ENCODE measurements around the gene GPM6B. TPM values are rescaled to one million over a fixed set of nuclear protein-coding genes. Genes with fewer than 3 reads are reported as not detected.

GPM6B gene
- total RNA-seq, 2 donors from 2014 or later, result not detected

- Mint-ChIP-seq H3K36me3 (ENCODE audit: low read depth) (no peaks in the 10 kb centered on the region), H3K4me1 (peaks cover 2% of the 10 kb centered on the region), H3K4me3 (no peak overlapping the region), H3K27ac (no peak overlapping the region), H3K27me3 (no peaks in the 10 kb centered on the region)
- DNase-seq (no peak), ATAC-seq (no peak)
- no peaks in the 10 kb centered on the region for H3K9me3 ChIP-seq (ENCODE audit: control insufficient read depth, low read length, poor library complexity, severe bottlenecking)
Observed at GRCh38 chrX:13836575-13836974, 19.7 kb upstream of the GPM6B start.

GRCh38 chrX:13835825-13836224 is 18.9 kb upstream of the GPM6B start:
- ATAC-seq (no peak), DNase-seq (no peak)
- Mint-ChIP-seq H3K4me3 (no peak overlapping the region), H3K27me3 (no peaks in the 10 kb centered on the region), H3K4me1 (no peaks in the 10 kb centered on the region), H3K27ac (no peak overlapping the region), H3K36me3 (ENCODE audit: low read depth) (no peaks in the 10 kb centered on the region)
- H3K9me3 ChIP-seq (ENCODE audit: control insufficient read depth, low read length, poor library complexity, severe bottlenecking), result no peaks in the 10 kb centered on the region

GRCh38 chrX:13834355-13834754 is 17.5 kb upstream of the GPM6B start:
- ATAC-seq (no peak), DNase-seq (no peak)
- no peak overlapping the region for H3K27ac Mint-ChIP-seq
- no peaks in the 10 kb centered on the region for H3K36me3 Mint-ChIP-seq (ENCODE audit: low read depth)
- no peaks in the 10 kb centered on the region for H3K4me1 Mint-ChIP-seq
- H3K4me3 Mint-ChIP-seq, result no peak overlapping the region
- H3K9me3 ChIP-seq (ENCODE audit: control insufficient read depth, low read length, poor library complexity, severe bottlenecking), result no peaks in the 10 kb centered on the region
- no peaks in the 10 kb centered on the region for H3K27me3 Mint-ChIP-seq

- no peak for DNase-seq
- Mint-ChIP-seq H3K36me3 (ENCODE audit: low read depth) (no peaks in the 10 kb centered on the region), H3K4me3 (no peak overlapping the region), H3K4me1 (no peaks in the 10 kb centered on the region), H3K27me3 (peaks cover 5% of the 10 kb centered on the region), H3K27ac (no peak overlapping the region)
- no peak for ATAC-seq
- H3K9me3 ChIP-seq (ENCODE audit: control insufficient read depth, low read length, poor library complexity, severe bottlenecking), result no peaks in the 10 kb centered on the region
Observed at GRCh38 chrX:13829983-13830382, 13.1 kb upstream of the GPM6B start.

- H3K9me3 ChIP-seq (ENCODE audit: control insufficient read depth, low read length, poor library complexity, severe bottlenecking), result no peaks in the 10 kb centered on the region
- DNase-seq, result no peak
- peaks cover 13% of the 10 kb centered on the region for H3K27me3 Mint-ChIP-seq
- H3K27ac Mint-ChIP-seq, result no peak overlapping the region
- ATAC-seq, result no peak
- no peaks in the 10 kb centered on the region for H3K4me1 Mint-ChIP-seq
- H3K36me3 Mint-ChIP-seq (ENCODE audit: low read depth), result no peaks in the 10 kb centered on the region
- no peak overlapping the region for H3K4me3 Mint-ChIP-seq
Observed at GRCh38 chrX:13828392-13828791, 11.5 kb upstream of the GPM6B start.

GRCh38 chrX:13827298-13828090 is 10.6 kb upstream of the GPM6B start:
- Mint-ChIP-seq H3K27me3 (peaks cover 13% of the 10 kb centered on the region), H3K27ac (no peak overlapping the region), H3K4me3 (no peak overlapping the region), H3K36me3 (ENCODE audit: low read depth) (no peaks in the 10 kb centered on the region), H3K4me1 (no peaks in the 10 kb centered on the region)
- H3K9me3 ChIP-seq (ENCODE audit: control insufficient read depth, low read length, poor library complexity, severe bottlenecking), result no peaks in the 10 kb centered on the region
- no peak for ATAC-seq
- DNase-seq, result no peak

GRCh38 chrX:13826770-13827169 is 9.9 kb upstream of the GPM6B start:
- Mint-ChIP-seq H3K4me1 (no peaks in the 10 kb centered on the region), H3K27me3 (peaks cover 13% of the 10 kb centered on the region), H3K36me3 (ENCODE audit: low read depth) (no peaks in the 10 kb centered on the region), H3K4me3 (no peak overlapping the region), H3K27ac (no peak overlapping the region)
- no peak for ATAC-seq
- no peaks in the 10 kb centered on the region for H3K9me3 ChIP-seq (ENCODE audit: control insufficient read depth, low read length, poor library complexity, severe bottlenecking)
- no peak for DNase-seq

GRCh38 chrX:13825178-13825762 is 8.4 kb upstream of the GPM6B start:
- Mint-ChIP-seq H3K36me3 (ENCODE audit: low read depth) (no peaks in the 10 kb centered on the region), H3K27me3 (peaks cover 13% of the 10 kb centered on the region), H3K4me1 (no peaks in the 10 kb centered on the region), H3K27ac (no peak overlapping the region), H3K4me3 (no peak overlapping the region)
- ATAC-seq, result no peak
- H3K9me3 ChIP-seq (ENCODE audit: control insufficient read depth, low read length, poor library complexity, severe bottlenecking), result no peaks in the 10 kb centered on the region
- no peak for DNase-seq

- Mint-ChIP-seq H3K4me3 (no peak overlapping the region), H3K4me1 (no peaks in the 10 kb centered on the region), H3K36me3 (ENCODE audit: low read depth) (no peaks in the 10 kb centered on the region), H3K27ac (no peak overlapping the region), H3K27me3 (peaks cover 13% of the 10 kb centered on the region)
- H3K9me3 ChIP-seq (ENCODE audit: control insufficient read depth, low read length, poor library complexity, severe bottlenecking), result no peaks in the 10 kb centered on the region
- ATAC-seq, result no peak
- no peak for DNase-seq
Observed at GRCh38 chrX:13824746-13825145, 7.9 kb upstream of the GPM6B start.

GRCh38 chrX:13821738-13822137 is 4.8 kb upstream of the GPM6B start:
- Mint-ChIP-seq H3K27ac (no peak overlapping the region), H3K4me1 (no peaks in the 10 kb centered on the region), H3K27me3 (peaks cover 27% of the 10 kb centered on the region), H3K36me3 (ENCODE audit: low read depth) (no peaks in the 10 kb centered on the region), H3K4me3 (no peak overlapping the region)
- H3K9me3 ChIP-seq (ENCODE audit: control insufficient read depth, low read length, poor library complexity, severe bottlenecking), result no peaks in the 10 kb centered on the region
- ATAC-seq (no peak), DNase-seq (no peak)

GRCh38 chrX:13816176-13816575 is 717 bp downstream of the GPM6B start:
- H3K4me3 Mint-ChIP-seq, result no peak overlapping the region
- H3K4me1 Mint-ChIP-seq, result no peaks in the 10 kb centered on the region
- DNase-seq (no peak), ATAC-seq (no peak)
- H3K27ac Mint-ChIP-seq, result no peak overlapping the region
- H3K27me3 Mint-ChIP-seq, result peaks cover 28% of the 10 kb centered on the region
- H3K36me3 Mint-ChIP-seq (ENCODE audit: low read depth), result no peaks in the 10 kb centered on the region
- H3K9me3 ChIP-seq (ENCODE audit: control insufficient read depth, low read length, poor library complexity, severe bottlenecking), result no peaks in the 10 kb centered on the region

- ATAC-seq, result no peak
Observed at GRCh38 chrX:13815664-13816063, 1.2 kb downstream of the GPM6B start.

GRCh38 chrX:13808865-13809264 is 8.0 kb downstream of the GPM6B start:
- Mint-ChIP-seq H3K27me3 (peaks cover 13% of the 10 kb centered on the region), H3K36me3 (ENCODE audit: low read depth) (no peaks in the 10 kb centered on the region), H3K4me1 (no peaks in the 10 kb centered on the region), H3K4me3 (no peak overlapping the region), H3K27ac (no peak overlapping the region)
- no peak for DNase-seq
- no peak for ATAC-seq
- no peaks in the 10 kb centered on the region for H3K9me3 ChIP-seq (ENCODE audit: control insufficient read depth, low read length, poor library complexity, severe bottlenecking)

More at GRCh38 chrX:13815664-13816063, 1.2 kb downstream of the GPM6B start:
- H3K4me3 Mint-ChIP-seq, result no peak overlapping the region
- no peaks in the 10 kb centered on the region for H3K36me3 Mint-ChIP-seq (ENCODE audit: low read depth)
- H3K9me3 ChIP-seq (ENCODE audit: control insufficient read depth, low read length, poor library complexity, severe bottlenecking), result no peaks in the 10 kb centered on the region
- DNase-seq, result no peak
- peaks cover 28% of the 10 kb centered on the region for H3K27me3 Mint-ChIP-seq
- H3K4me1 Mint-ChIP-seq, result no peaks in the 10 kb centered on the region
- no peak overlapping the region for H3K27ac Mint-ChIP-seq

- DNase-seq (no peak), ATAC-seq (no peak)
- H3K4me1 Mint-ChIP-seq, result no peaks in the 10 kb centered on the region
- no peak overlapping the region for H3K4me3 Mint-ChIP-seq
- H3K36me3 Mint-ChIP-seq (ENCODE audit: low read depth), result no peaks in the 10 kb centered on the region
- H3K27ac Mint-ChIP-seq, result no peak overlapping the region
- no peaks in the 10 kb centered on the region for H3K9me3 ChIP-seq (ENCODE audit: control insufficient read depth, low read length, poor library complexity, severe bottlenecking)
- H3K27me3 Mint-ChIP-seq, result peaks cover 13% of the 10 kb centered on the region
Observed at GRCh38 chrX:13808293-13808692, 8.6 kb downstream of the GPM6B start.

Measured in T-helper 17 cell (primary cell).